ENCODE data around the gene TRIP13. TPM values are rescaled to one million over a fixed set of nuclear protein-coding genes. Genes with fewer than 3 reads are reported as not detected.

The TRIP13 gene
- total RNA-seq, 2 donors from 2014 or later, result 0.20 to 0.93 TPM

DNA sequence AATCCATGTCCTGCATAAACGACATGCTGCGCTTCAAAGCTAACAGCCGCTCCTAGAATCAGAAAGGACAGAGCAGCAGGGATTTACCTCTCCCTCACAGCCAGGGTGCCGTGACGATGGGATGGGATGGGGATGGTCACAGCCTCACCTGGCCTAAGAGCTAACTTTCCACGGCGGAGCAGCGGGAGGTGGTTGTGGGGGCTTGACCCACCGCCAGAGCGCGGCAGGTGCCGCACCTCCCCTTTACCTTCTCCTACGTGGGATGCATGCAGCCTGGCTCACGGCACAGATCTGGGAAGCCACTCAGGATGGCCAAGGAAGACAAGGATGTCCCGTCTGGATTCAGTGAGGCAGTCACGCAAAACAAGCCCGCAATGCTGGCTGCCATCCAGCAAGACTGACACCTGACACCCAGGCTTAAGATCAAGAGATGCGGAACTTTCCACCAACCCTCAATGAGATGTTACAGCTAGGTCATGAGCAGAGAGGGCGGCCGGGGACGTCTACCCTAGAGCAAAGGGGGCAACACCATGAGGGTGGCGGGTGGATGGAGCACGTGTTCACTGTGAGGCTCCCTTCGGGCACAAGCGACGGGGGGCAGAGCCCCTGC, 5.9 kb upstream of the TRIP13 start:
- no peaks in the 10 kb centered on the region for H3K27me3 ChIP-seq
- H3K27ac ChIP-seq, result no peak overlapping the region
- H3K4me3 ChIP-seq, result no peak overlapping the region
- TF ChIP-seq, protein P1, sequence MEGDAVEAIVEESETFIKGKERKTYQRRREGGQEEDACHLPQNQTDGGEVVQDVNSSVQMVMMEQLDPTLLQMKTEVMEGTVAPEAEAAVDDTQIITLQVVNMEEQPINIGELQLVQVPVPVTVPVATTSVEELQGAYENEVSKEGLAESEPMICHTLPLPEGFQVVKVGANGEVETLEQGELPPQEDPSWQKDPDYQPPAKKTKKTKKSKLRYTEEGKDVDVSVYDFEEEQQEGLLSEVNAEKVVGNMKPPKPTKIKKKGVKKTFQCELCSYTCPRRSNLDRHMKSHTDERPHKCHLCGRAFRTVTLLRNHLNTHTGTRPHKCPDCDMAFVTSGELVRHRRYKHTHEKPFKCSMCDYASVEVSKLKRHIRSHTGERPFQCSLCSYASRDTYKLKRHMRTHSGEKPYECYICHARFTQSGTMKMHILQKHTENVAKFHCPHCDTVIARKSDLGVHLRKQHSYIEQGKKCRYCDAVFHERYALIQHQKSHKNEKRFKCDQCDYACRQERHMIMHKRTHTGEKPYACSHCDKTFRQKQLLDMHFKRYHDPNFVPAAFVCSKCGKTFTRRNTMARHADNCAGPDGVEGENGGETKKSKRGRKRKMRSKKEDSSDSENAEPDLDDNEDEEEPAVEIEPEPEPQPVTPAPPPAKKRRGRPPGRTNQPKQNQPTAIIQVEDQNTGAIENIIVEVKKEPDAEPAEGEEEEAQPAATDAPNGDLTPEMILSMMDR (IDR thresholded peaks at IDR 0.05), result no peak
- H3K9me3 ChIP-seq, result no peaks in the 10 kb centered on the region
- H3K36me3 ChIP-seq, result peaks cover 82% of the 10 kb centered on the region
- peaks cover 0 to 27% of the 10 kb centered on the region in 2 donors for H3K4me1 ChIP-seq
- DNase-seq (ENCODE audit: low spot score), result no peak

DNA sequence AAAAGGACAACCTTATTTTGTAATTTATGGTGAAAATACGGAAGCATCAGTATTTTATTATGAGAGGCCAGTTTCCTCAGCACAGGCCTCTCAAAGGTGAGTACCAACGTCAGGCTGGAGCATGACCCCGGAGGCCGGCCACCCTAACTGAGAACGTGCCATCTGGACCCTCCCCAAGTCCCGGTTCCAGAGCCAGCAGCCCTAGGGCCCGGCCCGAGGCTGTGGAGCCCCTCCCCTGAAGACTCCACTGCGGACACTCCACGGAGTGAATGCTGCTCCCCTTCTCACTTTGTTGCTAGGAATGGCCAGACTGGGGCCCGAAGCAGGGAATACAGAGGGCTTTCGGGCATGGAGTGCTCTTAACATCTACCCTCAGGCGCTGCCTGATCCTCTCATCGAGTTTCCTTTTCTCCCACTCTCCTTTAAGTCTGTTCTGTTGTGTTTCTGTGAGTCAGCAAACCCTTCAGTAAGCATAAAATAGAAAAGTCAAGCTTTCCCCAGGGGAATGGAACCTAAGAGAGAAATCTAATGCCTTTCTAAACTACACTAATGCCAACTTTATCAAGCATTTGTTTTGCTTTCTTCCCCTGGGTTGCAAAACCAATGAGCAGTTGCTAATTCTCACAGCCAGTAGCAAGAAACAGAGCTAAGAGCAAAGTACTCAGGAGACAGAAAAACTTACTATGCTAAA, 4.6 kb upstream of the TRIP13 start:
- H3K27ac ChIP-seq, result no peak overlapping the region
- TF ChIP-seq, protein P1 (IDR thresholded peaks at IDR 0.05), result no peak
- H3K27me3 ChIP-seq, result no peaks in the 10 kb centered on the region
- no peaks in the 10 kb centered on the region for H3K9me3 ChIP-seq
- peaks cover 70% of the 10 kb centered on the region for H3K36me3 ChIP-seq
- DNase-seq (ENCODE audit: low spot score), result no peak
- H3K4me3 ChIP-seq, result no peak overlapping the region
- H3K4me1 ChIP-seq, result peaks cover 0 to 35% of the 10 kb centered on the region in 2 donors

DNA sequence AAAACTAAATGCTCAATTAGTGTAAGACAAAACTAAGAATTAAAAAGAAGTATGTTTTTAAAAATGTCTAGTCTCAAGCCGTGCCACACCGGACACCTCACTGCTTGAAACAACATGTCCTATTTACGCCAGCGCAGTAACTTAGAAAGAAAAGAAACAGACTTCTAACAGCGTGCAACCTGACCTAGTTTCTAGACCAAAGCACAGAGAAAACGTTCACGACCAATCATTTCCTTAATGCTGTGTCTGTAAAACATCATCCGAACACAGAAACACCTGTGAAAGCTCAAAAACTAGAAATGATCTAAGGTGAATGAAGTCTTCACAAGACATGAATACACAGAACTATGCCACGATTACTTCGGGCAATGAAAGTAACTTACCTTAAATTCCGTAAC, 4.0 kb upstream of the TRIP13 start:
- no peaks in the 10 kb centered on the region for H3K9me3 ChIP-seq
- H3K4me3 ChIP-seq, result no peak overlapping the region
- H3K36me3 ChIP-seq, result peaks cover 65% of the 10 kb centered on the region
- peaks cover 0 to 39% of the 10 kb centered on the region in 2 donors for H3K4me1 ChIP-seq
- DNase-seq (ENCODE audit: low spot score), result no peak
- no peak overlapping the region for H3K27ac ChIP-seq
- TF ChIP-seq, protein P1 (IDR thresholded peaks at IDR 0.05), result no peak
- no peaks in the 10 kb centered on the region for H3K27me3 ChIP-seq

DNA sequence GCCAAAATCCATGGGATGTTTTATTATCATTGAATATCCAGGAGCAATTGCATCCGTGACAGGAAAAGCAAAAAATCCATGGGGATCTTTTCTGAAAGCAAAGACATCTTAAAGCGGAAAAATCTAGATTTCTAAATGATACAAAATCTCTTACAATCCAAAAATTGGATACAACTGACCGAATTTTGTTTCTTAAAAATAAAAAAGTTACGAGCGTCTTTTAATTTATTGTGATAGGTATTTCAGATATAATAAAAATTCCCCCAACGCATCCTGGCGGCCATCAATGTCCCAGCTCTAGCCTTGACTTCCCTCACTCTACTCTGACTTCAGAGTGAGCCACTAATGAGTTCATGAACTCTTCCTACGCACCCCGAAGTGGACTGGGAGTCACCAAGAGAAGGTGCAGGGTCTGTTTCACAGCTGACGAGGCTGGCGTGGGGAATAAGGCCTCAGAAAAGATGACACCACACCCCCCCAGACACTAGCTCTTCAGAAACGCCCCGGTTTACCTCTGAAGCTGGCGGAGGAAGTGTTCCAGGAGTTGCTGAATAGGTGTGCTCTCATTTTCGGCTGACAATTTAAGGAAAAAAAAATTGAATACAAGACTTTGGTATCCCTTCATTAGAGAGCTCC, 3.5 kb upstream of the TRIP13 start:
- peaks cover 59% of the 10 kb centered on the region for H3K36me3 ChIP-seq
- TF ChIP-seq, protein P1 (IDR thresholded peaks at IDR 0.05), result no peak
- DNase-seq (ENCODE audit: low spot score), result no peak
- H3K4me1 ChIP-seq, result peaks cover 0 to 39% of the 10 kb centered on the region in 2 donors
- H3K4me3 ChIP-seq, result no peak overlapping the region
- no peaks in the 10 kb centered on the region for H3K9me3 ChIP-seq
- H3K27me3 ChIP-seq, result no peaks in the 10 kb centered on the region
- H3K27ac ChIP-seq, result no peak overlapping the region

DNA sequence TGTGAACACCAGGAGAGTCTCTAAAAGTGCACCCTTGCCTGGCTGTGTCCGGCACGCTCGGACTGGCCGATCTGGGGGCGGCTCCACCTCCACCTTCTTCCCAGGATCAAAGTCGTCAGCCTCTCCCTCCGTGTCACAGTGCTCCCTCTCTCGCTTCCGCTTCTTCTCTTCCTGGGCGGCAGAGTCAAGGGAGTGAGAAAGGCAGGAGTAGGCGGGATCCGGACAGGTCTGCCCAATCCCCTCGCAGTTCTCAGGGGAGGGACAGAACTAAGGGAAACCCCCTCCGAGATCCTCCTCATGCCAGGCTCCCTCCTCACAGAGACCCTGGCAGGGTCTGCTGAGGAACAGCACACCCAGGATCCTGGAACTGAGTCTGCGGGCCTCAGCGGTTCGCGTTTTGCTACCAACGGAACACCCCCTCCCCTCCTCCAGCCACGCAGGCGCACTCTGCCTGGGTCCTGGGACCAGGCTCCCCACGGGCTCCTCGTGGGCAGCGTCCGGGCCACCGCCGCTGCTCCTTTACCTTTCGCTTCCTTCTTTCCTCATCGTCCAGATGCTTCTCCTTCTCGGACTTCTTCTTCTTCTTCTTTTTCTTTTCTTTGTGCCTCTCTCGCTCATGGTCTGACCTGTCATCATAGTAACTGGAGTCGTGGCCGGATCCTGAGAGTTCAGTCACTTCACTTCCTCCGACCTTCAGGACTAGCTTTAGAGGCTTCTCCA, 1.4 kb upstream of the TRIP13 start:
- no peak overlapping the region for H3K27ac ChIP-seq

More for the DNA sequence above, 1.4 kb upstream of the TRIP13 start:
- Histone ChIP-seq H3K4me3 (peak overlapping the region; percentile 82 to 90), H3K27me3 (no peaks in the 10 kb centered on the region), H3K36me3 (peaks cover 41% of the 10 kb centered on the region), H3K9me3 (no peaks in the 10 kb centered on the region), H3K4me1 (peaks cover 0 to 23% of the 10 kb centered on the region in 2 donors)
- TF ChIP-seq, protein P1 (IDR thresholded peaks at IDR 0.05), result no peak
- DNase-seq (ENCODE audit: low spot score), result no peak
